ENCODE data around the gene MTERF4. TPM values are rescaled to one million over a fixed set of nuclear protein-coding genes. Genes with fewer than 3 reads are reported as not detected.

Gene MTERF4
- total RNA-seq, 1 donor from 2014 or later, result 35.5 TPM

DNA sequence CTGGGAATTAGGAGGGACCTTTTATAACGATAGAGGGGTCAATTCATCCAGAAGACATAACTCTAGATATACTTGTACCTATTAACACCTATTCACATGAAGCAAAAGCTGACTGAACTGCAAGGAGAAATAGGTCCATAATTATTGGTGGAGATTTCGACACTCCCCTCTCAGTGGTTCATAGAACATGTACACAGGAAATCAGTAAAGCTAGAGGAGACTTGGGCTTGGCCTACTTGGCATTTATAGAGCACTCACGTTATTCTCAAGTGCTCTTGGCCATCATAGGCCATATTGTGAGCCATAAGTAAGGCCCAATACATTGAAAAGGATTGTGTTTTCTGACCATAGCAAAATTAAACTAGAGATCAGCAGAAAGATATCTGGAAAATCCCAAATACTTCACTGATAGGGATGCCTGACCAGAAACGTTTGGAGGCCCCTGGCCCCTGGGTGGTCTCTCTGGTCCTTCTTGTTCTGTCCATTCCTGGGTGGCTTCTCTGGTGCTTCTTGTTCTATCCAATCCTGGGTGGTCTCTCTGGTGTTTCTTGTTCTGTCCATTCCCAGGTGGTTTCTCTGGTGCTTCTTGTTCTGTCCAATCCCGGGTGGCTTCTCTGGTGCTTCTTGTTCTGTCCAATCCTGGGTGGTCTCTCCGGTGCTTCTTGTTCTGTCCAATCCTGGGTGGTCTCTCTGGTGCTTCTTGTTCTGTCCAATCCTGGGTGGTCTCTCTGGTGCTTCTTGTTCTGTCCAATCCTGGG, 54.7 kb downstream of the MTERF4 start:
- peaks cover 2% of the 10 kb centered on the region for H3K27me3 ChIP-seq (ENCODE audit: control insufficient read depth, insufficient read depth, low read length)
- no peak for TF ChIP-seq CTCF (IDR thresholded peaks at IDR 0.05; ENCODE audit: insufficient read depth, low read length, severe bottlenecking)
- no peak for DNase-seq (ENCODE audit: low read depth)
- FAIRE-seq, result no peak
- no peaks in the 10 kb centered on the region for H3K36me3 ChIP-seq (ENCODE audit: control insufficient read depth, insufficient read depth, low read length)
- H3K4me3 ChIP-seq (ENCODE audit: low read depth, low read length), result no peak overlapping the region

Other genes with a start within 250 kb of the MTERF4 start
- gene AGXT, start 233.5 kb downstream of the MTERF4 start, total RNA-seq, result not detected in 2 replicates
- 0.53 and 5.1 TPM in 2 replicates for gene MAB21L4, start 206.1 kb downstream of the MTERF4 start, total RNA-seq
- gene CROCC2, start 196.0 kb downstream of the MTERF4 start, total RNA-seq, result 0.26 TPM in 1 of 2 replicates, not detected in the other
- gene SNED1, start 103.7 kb downstream of the MTERF4 start, total RNA-seq, result 0.26 and 0.38 TPM in 2 replicates
- gene PASK, start 47.2 kb upstream of the MTERF4 start, total RNA-seq, result 2.8 and 2.9 TPM in 2 replicates
- 32.4 and 51.2 TPM in 2 replicates for gene PPP1R7, start 48.2 kb upstream of the MTERF4 start, total RNA-seq
- under 0.01 and 0.13 TPM in 2 replicates for gene ANO7, start 86.4 kb upstream of the MTERF4 start, total RNA-seq
- gene HDLBP, start 213.4 kb upstream of the MTERF4 start, total RNA-seq, result 768 and 805 TPM in 2 replicates
- gene SEPTIN2, start 213.6 kb upstream of the MTERF4 start, total RNA-seq, result 181 and 202 TPM in 2 replicates